GM12873 (cell line): ENCODE results near the gene C9orf85.

ENCODE experiments used
- CTCF ChIP-seq: IDR thresholded peaks from 2 replicates; pipeline ENCODE4 v1.5.1; 2012; ENCODE audit warnings: low read depth, mild to moderate bottlenecking, moderate library complexity, low read length, control low read depth; ENCODE audit not compliant: insufficient read depth; ENCODE audit errors: missing control alignments

The C9orf85 gene

GRCh38 chr9:71987471-71988371 is 76.3 kb downstream of the C9orf85 start:
- TF ChIP-seq CTCF: no peak

GRCh38 chr9:71990466-71990865 is 79.0 kb downstream of the C9orf85 start:
- TF ChIP-seq CTCF: no peak

- TF ChIP-seq CTCF: no peak
Observed at GRCh38 chr9:72005451-72005850, 94.0 kb downstream of the C9orf85 start.

- no peak for TF ChIP-seq CTCF
Observed at GRCh38 chr9:72006501-72006900, 95.1 kb downstream of the C9orf85 start.

GRCh38 chr9:72012646-72013045 is 101.2 kb downstream of the C9orf85 start:
- no peak for TF ChIP-seq CTCF

GRCh38 chr9:72013292-72013760 is 101.9 kb downstream of the C9orf85 start:
- no peak for TF ChIP-seq CTCF

GRCh38 chr9:72022841-72023240 is 111.4 kb downstream of the C9orf85 start:
- TF ChIP-seq CTCF: no peak
